ENCODE measurements around the gene XXYLT1.

The XXYLT1 gene

GRCh38 chr3:195077611-195078540, 193.1 kb downstream of the XXYLT1 start:
- DNase-seq (ENCODE audit: low read depth), result no peak

DNA sequence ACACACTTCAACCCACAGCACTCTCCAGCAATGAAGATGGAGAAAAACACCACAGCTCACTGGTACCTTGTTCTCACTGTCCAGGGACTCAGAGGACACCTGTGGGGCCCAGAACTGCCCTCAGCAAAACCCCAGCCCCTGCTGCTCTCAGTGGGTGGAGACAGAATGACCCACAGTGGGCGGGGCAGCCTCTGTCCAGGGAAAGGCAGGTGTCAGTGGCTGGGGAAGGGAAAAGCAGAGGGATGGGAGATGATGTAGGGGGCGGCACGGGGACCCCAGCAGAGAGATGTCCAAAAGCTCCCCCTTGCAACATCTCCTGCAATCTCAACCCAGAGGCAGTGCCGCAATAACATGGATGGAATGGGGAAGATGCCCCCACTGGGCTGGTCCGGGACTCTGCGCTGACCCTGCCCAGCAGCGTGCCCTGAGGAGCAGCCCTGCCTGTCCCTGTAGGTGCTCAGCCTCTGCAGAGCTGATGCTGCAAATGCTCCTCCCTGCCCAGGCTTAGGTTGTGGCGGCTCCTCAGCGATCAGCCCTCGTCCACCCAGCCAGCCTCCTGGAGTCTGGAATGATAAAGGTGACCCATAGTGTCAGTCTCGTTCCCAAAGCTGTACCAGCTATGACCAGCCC, 193.9 kb downstream of the XXYLT1 start:
- no peak for DNase-seq (ENCODE audit: low read depth)

DNA sequence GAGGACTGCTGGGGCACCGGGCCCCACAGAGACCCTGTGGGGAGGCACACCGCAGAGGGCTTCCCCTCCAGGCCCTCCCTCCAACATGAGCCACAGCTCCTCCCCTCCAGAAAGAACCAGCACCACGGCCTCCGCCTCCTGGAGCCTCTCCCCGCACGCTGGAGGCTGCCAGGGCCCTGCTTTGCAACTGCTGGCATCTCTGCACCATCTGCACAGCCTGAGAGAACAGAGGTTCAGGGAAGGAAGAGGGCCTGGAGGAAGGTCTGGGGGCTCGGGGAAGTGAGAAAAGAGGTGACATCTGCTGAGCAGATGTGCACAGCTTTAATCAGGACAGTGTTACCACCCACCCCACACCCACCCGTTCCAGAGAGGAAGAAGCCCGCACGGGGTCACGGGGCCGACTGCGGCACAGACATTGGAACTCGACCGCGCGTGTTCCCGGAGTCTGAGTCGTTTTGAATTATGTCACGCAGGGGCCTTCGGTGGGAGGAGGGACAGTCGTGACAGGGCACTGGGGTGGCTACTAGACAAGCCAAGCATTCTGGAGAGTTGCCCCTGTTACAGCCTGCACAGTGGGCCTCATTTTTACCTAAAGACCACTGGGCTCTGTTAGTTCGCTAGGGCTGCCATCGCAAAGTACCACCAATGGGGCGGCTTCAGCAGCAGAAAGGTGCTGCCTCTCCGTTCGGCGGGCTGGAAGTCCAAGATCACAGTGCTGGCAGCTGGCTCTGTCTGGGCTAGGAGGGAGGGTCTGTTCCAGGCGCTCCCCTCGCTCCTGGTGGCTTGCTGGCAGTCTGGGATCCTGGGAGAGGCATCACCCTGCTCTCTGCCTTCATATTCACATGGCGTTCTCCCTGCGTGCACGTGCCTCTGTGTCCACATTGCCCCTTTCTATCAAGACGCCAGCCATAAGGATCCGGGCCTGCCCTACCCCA, 194.8 kb downstream of the XXYLT1 start:
- DNase-seq (ENCODE audit: low read depth), result no peak

DNA sequence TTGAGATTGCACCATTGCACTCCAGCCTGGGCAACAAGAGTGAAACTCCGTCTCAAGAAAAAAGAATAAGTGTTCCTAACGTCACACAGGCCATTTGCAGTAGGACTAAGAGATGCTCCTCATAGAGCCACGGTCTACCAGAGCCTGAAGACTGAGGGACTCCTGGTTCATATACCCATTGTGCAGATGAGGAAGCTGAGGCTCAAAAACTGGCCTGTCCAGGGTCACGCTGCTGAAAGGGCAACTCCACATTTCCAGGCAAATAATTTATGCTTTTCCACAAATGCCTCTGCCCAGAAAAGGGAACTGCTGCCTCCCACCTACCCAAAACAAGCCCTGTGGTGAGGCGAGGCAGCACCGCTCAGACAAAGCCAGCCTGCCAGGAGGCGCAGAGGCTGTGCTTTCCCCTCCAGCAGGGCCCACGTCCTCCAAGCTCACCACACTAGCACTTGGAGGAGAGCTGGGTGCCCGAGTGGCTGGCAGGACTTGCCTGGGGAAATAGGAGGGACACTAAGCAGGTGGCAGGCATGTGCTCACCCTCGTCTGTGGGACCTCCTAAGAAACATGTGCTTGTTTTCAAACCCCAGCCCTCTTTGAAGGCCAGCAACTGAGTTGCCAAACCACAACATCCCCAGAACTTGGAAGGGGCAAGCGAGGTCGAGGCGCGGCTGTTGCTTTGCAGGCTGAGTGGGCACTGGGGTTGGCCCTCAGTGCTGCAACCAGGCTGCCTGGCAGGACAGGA, 195.6 kb downstream of the XXYLT1 start:
- DNase-seq (ENCODE audit: low read depth), result no peak

- DNase-seq (ENCODE audit: low read depth), result no peak
Observed at GRCh38 chr3:195073866-195074860, 196.8 kb downstream of the XXYLT1 start.

DNA sequence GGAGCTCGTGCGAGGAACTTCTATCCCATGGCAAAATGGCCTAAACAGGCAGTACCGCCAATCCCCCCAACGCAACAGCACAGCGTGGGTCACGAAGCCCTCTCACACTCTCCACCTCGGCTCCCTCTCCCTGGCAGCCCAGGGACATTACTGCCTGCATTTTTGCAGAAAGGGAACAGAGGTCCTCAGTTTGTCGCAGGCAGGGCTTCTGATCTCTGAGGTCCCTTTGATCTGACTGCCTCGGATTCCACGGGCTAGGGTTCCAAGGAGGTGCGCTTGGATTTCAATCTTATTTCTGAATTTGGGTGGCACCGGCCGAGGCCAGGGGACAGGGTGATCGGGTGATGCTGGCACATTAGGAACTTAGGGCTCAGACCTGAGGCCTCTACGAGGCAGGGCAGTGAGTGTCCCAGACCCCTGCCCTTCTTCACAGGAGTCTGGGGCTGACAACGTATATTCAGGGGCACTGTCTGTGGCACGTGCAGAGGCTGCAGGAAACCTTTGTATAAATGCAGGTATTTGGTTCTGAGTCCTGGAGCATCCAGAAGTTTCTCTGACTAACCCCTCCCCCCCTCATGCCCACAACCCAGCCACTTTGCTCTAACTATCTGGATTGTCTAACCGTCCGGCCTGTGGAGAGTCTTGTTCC, 197.9 kb downstream of the XXYLT1 start:
- no peak for DNase-seq (ENCODE audit: low read depth)

GRCh38 chr3:195071916-195072820, 198.8 kb downstream of the XXYLT1 start:
- no peak for DNase-seq (ENCODE audit: low read depth)

- no peak for DNase-seq (ENCODE audit: low read depth)
Observed at GRCh38 chr3:195071011-195071728, 199.8 kb downstream of the XXYLT1 start.

DNA sequence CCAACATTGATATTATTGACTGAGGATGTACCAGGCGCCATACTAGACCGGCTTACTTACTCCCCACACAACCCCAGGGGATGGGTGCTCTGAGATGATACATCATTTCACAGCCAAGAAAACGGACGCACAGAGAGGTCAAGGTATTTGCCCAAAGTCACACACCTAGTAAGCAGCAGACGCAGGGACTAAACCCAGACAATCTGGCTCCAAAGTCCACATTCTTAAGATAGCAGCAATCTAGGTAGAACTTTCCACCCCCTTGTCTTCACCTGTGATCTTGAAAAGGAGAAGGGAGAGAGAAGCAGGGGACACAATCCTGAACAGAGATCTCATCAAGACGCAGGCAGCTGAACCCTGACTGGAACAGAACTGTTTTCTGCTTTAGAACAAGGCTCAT, 200.6 kb downstream of the XXYLT1 start:
- no peak for DNase-seq (ENCODE audit: low read depth)

GRCh38 chr3:195069501-195070251, 201.3 kb downstream of the XXYLT1 start:
- no peak for DNase-seq (ENCODE audit: low read depth)

- no peak for DNase-seq (ENCODE audit: low read depth)
Observed at GRCh38 chr3:195068084-195069080, 202.6 kb downstream of the XXYLT1 start.

DNA sequence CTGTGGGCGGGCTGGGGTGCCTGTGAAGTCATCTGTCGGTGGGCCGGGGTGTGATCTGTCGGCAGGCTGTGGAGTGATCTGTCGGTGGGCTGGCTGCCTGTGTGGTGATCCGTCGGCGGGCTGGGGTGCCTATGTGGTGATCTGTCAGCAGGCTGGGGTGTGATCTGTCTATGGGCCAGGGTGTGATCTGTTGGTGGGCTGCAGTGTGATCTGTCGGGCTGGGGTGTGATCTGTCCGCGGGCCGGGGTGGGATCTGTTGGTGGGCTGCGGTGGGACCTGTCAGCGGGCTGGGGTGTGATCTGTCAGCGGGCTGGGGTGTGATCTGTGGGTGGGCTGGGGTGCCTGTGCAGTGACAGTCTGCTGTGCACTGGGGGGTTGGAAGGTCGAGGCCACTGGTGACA, 204.5 kb downstream of the XXYLT1 start:
- no peak for DNase-seq (ENCODE audit: low read depth)

DNA sequence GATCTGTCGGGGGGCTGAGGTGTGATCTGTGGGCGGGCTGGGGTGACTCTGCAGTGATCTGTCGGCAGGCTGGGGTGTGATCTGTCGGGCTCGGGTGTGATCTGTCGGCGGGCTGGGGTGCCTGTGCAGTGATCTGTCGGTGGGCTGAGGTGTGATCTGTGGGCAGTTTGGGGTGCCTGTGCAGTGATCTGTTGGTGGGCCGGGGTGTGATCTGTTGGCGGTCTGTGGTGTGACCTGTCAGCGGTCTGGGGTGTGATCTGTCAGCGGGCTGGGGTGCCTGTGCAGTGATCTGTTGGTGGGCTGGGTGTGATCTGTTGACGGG, 205.1 kb downstream of the XXYLT1 start:
- no peak for DNase-seq (ENCODE audit: low read depth)

GRCh38 chr3:195065142-195065863, 205.7 kb downstream of the XXYLT1 start:
- DNase-seq (ENCODE audit: low read depth), result no peak

DNA sequence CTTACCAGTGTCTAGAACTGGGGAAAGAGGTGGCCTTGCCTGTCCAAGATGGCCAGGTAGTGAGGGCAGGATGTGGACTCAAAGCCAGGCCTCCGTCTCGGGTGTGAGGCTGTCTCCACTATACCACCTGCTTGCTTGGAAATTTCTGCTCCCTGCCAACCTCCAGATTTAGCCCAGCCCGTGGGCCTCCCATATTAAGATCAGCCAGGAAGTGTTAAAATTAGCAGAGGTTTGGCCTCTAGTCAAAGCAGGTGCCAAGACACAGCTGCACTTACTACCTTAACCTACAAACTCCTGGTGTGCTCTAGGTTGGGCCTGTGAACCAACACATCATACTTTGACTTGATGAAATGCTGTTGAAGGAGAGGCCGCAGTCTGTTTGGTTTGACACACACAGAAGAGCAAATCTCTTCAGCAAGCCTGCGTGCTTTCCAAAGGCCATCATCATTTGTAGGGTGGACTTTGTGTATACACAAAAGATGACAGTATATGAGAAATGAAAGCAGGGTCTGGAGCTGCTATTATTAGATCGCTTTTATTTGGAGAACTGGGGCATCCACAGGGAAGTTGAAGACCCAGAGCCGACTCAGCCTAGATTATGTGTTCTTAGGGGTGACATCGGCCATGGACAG, 206.5 kb downstream of the XXYLT1 start:
- DNase-seq (ENCODE audit: low read depth), result no peak
